HG03575 (cell line): ENCODE results near the gene ISG15.
"Not testable (repeated sequence)": the region's sequence is repeated elsewhere in the genome, so short reads cannot be mapped to it uniquely, and the experiment has no call there.

Experiments used
- ATAC-seq: cut with Tn5 transposase; IDR thresholded peaks from one replicate; pipeline ENCODE4 v1.9.1; 2021; ENCODE audit not compliant: unreplicated experiment, insufficient number of reproducible peaks, low FRiP score; ENCODE audit errors: extremely low read depth

Gene ISG15

DNA sequence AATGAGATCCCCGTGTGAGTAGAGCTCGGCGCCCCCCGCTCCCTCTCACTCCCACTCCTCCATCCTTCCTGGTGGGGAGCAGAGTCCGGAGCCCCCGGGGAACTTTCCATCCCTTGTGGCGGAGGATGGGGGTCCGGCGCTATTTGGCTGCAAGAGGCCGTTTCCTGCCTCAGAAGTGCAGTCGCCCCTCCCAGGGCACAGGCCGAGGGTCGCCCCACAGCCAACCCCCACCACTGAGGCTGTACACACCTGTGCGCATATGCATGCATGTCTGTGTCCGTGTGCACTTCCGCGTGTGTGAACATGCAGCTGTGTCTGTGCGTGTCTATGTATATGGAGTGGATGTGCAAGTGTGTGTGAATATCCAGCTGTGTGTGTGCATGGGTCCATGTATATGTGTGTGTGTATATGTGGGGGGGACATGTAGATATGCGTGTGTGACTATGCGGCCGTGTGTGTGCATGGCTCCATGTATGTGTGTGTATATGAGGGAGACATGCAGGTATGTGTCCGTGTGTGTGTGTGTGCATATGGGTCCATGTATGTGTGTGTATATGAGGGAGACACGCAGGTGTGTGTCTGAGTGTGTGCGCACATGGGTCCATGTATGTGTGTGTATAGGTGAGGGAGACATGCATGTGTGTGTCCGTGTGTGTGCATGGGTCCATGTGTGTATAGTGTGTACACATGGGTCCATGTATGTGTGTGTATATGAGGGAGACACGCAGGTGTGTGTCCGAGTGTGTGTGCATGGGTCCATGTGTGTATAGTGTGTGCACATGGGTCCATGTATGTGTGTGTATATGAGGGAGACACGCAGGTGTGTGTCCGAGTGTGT, 38.9 kb downstream of the ISG15 start:
- ATAC-seq, result no peak

DNA sequence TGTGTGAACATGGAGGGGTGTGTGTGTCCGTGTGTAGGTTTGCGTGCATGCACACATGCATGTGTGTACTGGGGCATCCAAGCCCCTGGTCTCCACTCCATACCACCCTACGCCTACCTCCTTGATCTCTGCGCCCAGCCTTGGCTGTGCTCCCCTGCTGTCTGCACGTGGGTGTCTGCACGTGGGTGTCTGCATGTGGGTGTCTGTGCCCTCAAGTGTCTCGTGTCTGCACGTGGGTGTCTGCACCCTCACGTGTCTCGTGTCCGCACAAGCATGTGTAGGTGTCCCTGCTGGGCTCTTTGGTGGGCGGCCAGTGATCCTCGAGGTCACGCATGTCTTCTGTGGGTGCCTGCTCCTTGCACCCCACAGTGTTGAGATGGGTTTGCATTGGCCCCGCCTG, 39.7 kb downstream of the ISG15 start:
- no peak for ATAC-seq

DNA sequence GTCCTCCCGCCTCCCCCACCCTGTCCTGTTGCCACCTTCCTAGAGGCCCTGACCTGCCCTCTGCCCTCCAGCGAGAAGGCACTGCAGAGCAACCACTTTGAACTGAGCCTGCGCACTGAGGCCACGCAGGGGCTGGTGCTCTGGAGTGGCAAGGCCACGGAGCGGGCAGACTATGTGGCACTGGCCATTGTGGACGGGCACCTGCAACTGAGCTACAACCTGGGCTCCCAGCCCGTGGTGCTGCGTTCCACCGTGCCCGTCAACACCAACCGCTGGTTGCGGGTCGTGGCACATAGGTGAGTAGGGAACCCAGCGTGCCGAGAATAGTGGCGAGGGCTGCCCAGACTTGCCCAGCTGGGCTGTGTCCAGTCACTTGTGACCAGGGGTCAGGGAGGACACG, 40.4 kb downstream of the ISG15 start:
- ATAC-seq, result no peak

DNA sequence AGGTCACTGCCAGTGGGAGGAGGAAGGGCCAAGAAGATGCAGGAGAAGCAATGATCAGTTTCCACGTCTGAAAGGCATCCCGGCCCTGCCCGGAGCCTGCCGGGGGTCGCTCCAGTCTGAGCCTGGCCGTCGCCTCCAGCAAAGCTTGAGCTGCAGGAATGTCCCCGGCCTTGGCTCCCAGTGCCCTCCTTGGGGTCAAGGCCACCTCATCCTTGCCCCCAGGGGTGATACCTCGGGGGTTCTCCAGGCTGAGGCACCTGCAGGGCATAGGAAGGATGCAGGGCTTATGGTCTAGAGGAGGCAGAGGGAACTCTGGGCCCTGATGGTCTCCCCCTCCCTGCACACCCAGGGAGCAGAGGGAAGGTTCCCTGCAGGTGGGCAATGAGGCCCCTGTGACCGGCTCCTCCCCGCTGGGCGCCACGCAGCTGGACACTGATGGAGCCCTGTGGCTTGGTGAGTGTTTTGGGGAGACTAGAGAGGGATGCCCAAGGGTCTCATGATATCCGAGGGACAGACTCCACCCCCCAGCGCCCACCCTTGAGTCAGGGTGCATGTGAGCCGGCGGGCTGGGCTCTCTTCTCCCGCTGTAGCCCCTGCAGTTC, 40.9 kb downstream of the ISG15 start:
- ATAC-seq, result no peak

DNA sequence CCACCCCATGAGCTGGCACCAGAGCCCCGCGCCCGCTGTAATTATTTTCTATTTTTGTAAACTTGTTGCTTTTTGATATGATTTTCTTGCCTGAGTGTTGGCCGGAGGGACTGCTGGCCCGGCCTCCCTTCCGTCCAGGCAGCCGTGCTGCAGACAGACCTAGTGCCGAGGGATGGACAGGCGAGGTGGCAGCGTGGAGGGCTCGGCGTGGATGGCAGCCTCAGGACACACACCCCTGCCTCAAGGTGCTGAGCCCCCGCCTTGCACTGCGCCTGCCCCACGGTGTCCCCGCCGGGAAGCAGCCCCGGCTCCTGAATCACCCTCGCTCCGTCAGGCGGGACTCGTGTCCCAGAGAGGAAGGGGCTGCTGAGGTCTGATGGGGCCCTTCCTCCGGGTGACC, 41.7 kb downstream of the ISG15 start:
- no peak for ATAC-seq

DNA sequence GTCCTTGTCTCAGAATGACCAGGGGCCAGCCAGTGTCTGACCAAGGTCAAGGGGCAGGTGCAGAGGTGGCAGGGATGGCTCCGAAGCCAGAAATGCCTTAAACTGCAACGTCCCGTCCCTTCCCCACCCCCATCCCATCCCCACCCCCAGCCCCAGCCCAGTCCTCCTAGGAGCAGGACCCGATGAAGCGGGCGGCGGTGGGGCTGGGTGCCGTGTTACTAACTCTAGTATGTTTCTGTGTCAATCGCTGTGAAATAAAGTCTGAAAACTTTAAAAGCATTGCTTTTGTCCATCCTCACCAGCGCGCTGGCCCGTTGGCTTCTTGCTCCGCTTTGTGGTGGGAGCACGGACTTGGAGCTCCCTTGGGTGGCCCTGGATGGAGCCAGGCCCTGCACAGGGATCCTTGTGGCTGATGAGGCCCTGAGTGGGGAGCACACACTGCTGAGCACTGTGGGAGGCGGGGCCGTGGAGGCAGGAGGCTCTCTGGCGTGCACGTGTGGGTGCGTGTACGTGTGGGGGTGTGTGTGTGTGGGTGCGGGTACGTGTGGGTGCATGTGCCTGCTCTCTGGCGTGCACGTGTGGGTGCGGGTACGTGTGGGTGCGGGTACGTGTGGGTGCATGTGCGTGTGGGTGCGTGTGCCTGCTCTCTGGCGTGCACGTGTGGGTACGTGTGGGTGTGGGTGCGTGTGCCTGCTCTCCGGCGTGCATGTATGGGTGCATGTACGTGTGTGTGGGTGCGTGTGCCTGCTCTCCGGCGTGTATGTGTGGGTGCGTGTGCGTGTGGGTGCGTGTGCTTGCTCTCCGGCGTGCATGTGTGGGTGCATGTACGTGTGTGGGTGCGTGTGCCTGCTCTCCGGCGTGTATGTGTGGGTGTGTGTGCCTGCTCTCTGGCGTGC, 42.8 kb downstream of the ISG15 start:
- no peak for ATAC-seq

GRCh38 chr1:1057769-1058087, 44.4 kb downstream of the ISG15 start:
- not testable (repeated sequence) for ATAC-seq

DNA sequence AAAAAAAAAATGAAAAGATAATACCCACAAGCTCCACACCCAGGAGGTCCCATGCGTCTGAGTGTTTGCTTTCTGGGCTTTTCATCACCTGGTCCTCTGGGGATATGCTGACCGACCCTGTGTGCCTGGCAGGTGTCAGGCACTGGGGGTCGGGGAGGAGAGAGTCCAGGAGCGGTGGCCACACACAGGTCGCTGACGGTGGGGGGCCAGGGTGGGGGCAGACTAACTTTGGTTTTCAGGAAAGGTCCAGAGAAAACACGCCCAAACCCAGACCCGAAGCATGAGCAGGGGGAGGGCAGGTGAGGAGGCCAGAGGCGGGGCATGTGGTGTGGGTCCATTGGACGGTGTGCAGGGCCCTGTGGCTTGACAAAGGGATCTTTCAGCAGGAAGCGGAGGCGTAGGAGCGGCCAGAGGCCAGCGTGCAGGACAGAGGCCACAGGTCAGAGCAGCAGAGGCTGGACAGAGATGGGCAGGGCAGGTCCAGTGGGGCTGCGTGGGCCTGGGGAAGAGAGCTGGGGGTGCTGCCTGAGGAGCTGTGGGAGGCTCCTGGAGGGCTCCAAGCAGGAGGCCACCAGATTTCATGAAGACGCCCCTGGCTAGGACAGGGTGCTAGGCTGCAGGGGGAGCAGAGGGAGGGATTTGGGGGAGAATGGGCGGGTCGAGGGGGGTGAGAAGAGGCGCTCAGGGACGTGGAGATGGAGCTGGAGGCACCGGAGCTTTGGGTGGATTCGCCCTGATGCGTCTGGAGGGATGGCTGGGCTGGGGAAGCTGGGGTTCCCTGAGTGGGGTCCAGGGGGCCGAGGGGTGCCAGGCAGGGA, 45.0 kb downstream of the ISG15 start:
- ATAC-seq, result no peak

GRCh38 chr1:1058921-1059493, 45.7 kb downstream of the ISG15 start:
- no peak for ATAC-seq

GRCh38 chr1:1059494-1060280, 46.4 kb downstream of the ISG15 start:
- ATAC-seq, result no peak

- no peak for ATAC-seq
These were observed 47.1 kb downstream of the ISG15 start for GRCh38 chr1:1060281-1061000.

DNA sequence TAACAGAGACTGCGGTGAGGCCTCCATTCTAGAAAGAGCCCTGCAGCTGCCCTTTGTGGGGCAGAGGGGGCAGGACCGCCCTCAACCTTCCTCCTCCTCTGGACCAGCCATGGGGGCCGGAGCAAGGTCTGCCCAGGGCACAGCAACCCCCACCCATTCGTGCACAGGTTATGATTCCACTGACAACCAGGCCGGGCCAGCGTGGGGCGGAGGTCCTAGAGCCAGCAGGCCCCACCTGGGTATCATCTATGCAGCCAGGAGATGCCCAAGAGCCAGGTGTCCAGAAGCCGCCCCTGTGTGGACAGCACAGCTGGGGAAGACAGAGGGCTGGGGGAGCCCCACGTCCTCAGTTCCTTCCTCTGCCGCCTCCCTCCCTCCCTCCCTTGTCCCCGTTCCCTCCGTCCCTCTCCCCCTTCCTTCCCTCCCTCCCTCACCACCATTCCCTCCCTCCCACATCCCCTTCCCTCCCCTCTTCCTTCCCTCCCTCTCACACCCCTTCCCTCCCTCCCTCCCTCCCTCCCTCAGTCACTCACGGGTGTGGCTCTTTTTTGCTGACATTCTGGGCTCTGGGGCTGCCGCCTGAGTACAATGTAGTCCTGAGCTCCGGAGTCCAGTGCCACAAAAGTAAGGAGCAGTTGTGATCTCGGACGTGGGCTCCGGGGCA, 48.5 kb downstream of the ISG15 start:
- no peak for ATAC-seq

- ATAC-seq, result no peak
These were observed 49.3 kb downstream of the ISG15 start for GRCh38 chr1:1062348-1063163.

DNA sequence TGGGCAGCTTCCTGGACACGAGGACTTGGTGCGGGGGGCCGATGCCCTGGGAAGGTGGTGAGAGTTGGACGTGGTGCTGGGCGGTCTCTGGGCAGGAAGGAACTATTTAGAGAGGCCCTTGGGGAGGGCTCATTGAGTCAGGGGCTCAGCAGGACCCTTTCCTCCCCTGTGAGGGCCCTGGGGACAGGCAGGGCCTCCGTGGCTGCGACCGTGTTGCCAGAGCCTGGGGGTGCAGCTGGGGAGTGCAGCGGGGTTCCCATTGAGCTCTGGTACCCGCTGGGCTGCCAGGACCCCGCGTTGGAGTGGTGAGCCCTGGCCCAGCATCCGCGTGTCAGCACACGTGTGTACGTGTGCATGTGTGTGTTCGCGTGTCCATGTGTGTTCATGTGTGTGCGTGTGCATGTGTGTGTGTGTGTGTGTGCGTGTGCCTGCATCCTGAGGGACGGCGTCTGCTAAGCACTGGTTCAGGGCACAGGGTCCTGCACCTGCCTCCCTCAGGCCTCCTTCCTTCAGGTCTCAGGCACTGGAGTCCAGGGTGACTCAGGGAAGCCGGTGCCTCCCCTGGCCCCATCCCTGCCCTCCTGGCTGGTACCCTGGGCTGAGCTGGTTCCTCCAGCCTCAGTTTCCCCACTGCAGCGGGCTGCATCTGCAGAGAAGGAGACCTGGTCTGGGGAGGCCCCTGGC, 50.1 kb downstream of the ISG15 start:
- ATAC-seq, result no peak
